GM21367 (cell line): ENCODE results near the gene SLC45A3.
"Not testable (repeated sequence)": the region's sequence is repeated elsewhere in the genome, so short reads cannot be mapped to it uniquely, and the experiment has no call there.

Experiments
- ATAC-seq: cut with Tn5 transposase; IDR thresholded peaks from one replicate; pipeline ENCODE4 v1.9.1; 2021; ENCODE audit not compliant: unreplicated experiment

SLC45A3 gene, protein sequence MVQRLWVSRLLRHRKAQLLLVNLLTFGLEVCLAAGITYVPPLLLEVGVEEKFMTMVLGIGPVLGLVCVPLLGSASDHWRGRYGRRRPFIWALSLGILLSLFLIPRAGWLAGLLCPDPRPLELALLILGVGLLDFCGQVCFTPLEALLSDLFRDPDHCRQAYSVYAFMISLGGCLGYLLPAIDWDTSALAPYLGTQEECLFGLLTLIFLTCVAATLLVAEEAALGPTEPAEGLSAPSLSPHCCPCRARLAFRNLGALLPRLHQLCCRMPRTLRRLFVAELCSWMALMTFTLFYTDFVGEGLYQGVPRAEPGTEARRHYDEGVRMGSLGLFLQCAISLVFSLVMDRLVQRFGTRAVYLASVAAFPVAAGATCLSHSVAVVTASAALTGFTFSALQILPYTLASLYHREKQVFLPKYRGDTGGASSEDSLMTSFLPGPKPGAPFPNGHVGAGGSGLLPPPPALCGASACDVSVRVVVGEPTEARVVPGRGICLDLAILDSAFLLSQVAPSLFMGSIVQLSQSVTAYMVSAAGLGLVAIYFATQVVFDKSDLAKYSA

DNA sequence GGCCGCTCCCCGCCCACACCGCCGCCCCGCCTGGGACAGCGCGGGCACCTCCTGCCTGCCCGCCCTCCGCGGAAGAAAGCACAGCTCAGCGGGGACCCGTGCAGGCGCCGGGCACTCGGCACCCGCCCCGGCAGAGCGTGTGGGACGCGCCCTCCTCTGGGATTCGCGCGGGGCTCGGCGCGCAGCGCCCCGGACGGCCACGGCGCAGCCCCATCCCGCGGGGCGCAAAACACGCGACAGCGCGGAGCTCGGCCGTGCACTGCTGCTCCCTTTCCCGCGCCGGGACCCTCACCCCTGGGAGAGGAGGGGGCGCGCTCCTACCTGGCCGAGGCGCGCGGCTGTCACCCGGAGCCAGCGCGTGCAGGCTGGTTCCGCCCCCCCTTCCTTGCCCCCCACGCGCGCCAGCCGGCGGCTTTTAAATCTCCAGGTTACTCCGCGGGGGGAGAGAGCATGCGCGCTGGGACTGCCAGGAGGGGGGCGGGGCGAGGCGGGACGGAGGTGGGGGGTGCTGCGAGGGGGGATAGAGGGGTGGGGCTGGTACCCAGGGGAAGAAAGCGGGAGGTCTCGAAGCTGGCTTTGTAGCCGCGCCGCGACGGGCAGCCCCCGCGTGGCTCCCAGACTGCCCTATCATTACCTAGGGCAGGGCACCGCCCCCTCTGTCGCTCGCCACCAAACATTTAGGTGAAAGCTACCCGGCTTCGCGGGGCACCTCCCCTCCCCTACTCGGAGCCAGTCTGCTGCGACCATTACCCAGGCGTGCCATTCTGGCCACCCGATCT, at the start of gene SLC45A3:
Gene SLC45A3, minus strand, starts transcription at position 437 of the 779 bp plus-strand sequence. CDS start 15,853 bp downstream, outside the sequence.
- ATAC-seq: no peak

DNA sequence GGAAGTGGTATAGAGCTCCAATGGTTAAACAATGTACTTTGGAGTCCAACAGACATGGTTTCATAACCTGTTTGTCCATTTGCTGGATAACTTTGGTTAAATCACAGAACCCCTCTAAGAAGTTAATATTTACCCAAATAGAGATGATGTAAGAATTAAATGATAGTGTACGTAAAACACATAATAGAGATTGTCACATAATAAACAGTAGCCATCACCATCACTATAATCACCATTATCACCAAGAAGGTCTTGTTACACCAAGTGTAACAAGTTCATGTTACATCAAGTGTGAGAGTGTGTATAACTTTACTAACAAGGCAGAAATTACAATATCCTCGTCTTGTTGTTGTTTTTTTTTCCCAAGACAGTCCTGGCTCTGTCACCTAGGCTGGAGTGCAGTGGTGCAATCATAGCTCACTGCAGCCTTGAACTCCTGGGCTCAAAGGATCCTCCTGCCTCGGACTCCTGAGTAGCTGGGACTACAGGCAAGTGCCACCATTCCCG, 46.4 kb upstream of the SLC45A3 start:
- ATAC-seq: no peak

DNA sequence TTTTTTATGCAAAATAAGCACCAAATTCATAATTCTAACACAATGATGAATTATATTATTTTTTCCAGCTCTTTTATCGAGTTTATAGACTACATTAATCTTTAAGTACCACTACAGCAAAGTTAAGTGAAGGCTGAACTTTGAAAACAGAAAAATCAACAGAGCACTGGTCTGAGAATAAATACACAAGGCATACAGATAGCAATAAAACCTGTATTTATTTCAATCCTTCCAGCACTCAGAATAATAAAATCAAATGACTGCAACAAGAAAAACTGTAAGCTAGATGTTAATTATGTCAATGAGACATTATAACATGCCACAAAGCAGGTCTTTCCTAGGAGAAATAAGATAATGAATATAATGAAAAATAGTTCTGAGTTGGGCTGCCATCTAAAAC, 45.2 kb upstream of the SLC45A3 start:
- no peak for ATAC-seq

DNA sequence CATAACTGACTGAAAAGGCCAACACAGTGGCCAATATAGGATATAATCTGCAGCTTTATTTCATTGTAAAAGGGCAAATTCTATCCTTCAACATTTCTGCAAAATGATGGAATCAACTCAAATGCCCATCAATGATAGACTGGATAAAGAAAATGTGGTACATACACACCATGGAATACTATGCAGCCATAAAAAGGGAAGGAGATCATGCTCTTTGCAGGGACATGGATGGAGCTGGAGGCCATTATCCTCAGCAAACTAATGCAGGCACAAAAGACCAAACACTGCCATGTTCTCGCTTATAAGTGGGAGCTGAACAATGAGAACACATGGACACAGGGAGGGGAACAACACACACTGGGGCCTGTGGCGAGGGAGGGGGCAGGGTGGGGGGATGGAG, 40.4 kb upstream of the SLC45A3 start:
- ATAC-seq: not testable (repeated sequence)

DNA sequence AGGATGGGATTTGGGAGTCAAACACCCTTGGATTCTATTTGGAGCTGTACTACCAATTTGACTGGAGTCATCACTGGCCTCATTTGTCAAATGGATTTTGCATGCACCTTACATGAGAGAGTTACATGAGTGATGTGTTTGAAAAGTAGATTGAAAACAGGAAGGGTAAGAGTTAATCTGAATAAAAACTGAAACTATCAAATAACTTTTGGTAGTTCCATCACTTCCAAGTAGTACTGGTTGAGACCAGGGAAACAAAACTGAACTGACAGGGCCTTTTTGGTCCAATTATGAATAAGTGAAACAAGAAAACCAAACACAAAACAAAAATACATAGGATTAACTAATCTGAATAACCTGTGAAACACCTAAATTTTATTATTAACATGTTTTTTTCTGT, 39.5 kb upstream of the SLC45A3 start:
- ATAC-seq: no peak

DNA sequence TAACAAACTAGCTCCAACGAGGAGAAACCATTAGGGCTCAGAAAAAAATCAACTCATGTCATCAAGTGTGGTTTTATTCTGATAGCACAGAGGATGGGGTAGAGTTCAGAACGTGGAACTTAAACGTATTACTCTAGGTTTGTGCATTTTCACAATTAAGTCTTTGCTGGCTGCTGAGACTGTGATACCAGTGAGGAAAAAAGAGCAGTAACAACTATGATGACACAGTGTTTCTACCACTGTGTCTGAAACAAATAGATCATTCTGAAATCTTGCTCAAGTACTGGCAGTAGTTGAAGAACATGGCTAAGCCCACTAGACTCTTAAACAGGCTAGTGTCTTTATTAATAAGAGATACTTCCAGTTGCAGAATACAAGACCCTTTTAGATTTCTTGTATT, 38.7 kb upstream of the SLC45A3 start:
- ATAC-seq: no peak

DNA sequence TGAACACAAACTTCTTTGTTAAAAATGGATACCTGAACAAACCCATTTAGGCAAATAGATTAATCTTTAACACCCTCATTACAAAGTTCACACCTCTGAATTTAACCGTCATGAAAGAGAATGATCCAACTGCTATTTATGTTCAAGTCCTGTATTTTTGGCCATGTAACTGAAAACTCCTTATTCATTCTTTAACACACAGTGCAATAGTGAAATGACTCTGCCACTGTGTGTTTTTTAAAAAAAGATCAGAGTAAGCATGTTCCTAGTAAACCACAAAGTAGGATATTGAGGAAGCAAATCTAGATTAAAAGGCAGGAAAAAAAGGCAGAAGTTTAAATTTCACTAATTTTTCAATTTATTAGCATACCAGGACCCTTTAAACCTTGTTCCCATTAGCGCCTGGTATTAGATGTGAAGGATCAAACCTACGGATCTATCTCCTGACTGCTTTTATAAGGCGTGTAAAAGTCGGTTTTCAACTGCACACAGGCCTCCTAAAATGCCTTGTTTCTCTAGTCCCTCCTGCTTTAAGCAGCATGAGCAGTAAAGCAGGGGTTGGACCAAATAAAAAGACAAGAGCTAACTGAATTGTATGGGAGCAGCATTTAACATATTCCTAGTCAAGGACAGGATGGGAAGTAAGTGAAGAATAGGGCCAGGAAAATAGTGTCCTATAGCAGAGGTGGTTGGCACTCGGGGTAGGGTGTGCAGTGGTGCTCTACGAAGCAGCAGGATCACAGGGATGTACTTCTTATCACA, 36.2 kb upstream of the SLC45A3 start:
- no peak for ATAC-seq

DNA sequence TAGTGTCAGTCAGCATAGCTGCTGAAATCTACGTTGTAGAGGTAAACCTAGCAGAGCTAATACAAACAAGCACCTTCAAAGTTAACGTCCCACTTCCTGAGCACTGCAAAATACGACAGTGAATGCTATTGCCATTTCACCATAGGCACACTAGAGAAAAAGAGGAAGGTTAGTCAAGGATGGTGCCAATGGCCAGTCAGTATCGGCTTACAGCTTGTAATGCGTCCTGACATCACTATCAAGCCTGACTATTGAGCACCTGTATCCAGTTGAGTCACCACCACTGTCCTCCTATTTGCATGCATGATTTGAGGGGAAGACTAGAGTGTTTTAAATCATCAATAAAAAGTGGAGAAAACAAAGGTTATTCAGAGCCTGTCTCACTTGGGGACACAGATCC, 35.3 kb upstream of the SLC45A3 start:
- no peak for ATAC-seq

DNA sequence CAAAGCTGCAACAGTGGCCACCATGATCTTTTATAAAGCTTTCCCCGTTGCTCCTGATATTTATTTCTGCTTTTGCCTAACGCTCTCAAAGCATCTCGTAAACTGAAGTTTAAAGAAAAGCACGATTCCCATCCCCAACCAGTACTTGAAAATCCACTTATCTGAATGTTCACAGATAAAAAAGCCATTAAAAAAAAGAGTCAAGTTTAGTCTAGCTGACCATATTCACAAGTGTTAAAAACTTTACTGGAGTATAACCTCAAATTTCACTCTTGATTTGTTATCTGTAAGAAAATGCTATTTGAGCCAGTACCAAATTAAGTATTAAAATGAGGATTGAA, 34.6 kb upstream of the SLC45A3 start:
- no peak for ATAC-seq

DNA sequence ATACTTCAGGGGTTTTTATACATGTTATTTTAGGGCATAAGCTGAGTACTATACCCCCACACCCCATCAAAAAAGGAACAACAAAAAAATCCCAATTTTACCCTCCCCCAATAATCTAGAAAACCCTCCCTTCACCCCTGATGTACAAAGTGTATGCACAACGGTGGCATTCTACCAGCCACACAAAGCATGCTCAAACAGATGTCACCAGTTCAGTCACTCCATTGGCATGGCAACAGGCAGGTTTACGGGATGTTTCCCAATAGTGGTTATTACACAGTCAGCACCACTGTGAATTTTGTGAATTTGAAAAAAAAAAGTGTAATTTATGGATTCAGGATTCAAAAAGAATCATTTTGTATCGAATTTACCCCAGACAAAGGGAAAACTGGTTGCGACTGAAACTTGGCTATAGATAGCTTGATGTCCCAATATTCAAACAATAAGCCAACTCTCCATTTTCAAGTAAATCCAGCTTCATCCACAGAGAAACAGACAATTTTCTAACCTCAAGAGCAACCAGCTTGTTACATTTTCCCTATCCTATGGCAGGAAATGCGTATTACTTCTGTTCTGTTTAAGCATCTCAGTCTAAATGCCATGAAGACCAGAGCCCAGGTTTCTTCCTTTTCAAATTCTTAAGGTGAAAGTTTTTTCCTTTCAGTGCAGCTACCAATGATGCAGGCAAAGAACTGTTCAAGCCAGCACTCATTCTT, 34.0 kb upstream of the SLC45A3 start:
- no peak for ATAC-seq

DNA sequence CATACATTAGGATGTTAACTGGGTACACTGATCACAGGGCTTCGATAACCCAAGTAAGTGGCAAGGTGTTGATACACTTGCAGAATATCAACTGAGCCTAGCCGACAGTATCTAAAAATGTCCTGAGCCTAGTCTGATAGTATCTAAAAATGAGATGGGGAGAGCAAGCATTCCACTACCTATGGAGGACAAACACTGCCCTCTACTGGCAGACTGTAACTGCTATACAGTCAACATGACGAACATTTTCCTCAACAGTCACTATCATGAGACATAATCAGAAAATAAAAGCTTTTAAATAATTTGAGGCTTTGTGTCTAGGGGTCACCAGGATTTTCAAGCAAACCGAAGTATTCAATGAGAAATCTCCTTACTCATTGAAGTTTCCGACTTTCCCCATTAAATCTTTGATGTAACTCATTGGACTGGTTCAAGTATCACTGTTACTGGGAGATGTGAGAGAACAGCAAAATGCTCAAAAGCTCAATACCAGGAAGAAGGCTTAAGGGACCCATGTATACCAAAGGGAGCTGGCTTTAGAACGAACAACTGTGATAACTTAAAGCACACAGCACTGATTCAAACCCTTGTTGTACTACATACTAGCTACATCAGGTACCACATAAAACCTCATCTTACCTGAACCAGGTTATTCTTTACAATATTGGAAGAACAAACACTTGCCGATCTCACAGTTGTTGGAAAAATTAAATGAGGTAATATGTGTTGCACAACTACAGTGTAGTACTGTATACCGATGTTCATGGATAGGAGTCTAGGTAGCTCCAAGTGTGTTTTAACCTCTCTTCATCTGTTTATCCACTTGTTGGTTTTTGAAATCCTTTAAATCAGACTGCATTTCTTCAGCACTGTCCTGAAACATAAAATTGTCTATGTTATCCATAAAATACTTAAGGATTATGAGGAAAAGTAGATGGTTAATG, 31.1 kb upstream of the SLC45A3 start:
- no peak for ATAC-seq

DNA sequence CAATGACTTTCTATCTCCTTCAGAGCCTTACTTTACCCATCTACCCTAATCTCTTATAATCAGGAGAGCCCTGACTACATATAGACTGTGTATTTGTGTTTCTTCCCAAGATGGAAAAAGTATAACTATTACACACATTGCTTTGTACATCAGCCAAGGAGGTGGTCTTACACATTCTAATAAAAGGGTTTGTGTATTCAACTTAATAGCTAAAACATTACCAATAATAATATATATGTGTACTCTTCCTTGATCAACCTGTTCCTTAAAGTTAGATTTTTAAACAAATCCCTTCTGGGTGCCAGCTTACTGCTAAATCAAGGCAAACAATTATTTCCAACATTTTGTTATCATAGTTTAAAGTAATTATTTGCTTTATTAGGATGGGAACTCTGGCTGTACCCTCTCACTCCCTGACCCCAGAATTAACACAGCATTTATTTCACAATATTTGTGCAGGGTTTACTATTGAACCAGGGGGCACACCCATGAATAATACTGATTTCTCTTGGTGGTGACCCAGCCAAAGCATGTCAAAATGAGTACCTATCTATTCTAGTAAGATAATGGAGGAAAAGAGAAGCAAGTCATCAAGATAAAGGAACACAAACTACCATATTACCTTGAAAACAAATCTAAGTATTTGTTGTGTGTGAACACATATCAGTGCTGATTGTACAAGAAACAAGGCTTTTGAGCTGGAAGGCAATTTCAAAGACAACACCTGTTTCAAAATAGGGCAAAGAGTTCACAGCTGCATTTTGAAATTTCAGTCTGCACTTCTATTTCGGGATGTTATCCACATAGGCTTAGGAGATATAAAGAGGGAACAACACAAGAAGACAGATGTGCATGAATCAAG, 30.1 kb upstream of the SLC45A3 start:
- ATAC-seq: no peak

DNA sequence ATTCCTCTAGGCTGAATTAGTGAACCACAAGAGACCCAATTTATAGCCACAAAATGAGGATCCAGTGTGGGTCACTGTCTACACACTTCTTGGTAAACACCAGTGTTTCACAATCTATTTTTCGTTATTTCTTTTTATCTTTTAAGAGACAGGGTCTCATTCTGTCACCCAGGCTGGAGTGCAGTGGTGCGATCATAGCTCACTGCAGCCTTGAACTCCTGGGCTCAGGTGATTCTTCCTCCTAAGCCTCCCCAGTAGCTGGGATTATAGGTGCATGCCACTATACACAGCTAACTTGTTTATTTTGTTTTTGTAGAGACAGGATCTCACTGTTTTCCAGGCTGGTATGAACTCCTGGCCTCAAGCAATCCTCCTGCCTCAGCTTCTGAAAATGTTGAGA, 29.3 kb upstream of the SLC45A3 start:
- no peak for ATAC-seq

DNA sequence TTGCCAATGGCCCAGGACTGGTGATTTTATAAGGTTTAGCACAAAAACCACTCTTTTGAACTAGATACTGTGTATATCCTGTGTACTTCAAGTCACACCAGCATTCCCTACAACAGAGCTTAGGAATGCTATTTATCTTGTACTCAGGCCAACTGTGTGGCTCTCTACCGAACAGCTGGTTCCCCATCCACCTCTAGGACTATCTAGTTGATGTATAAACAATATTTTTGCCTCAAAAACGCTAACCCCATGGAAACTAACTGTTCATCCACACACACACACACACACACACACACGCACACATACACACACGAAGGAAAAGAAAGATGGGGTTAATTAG, 28.7 kb upstream of the SLC45A3 start:
- ATAC-seq: no peak

DNA sequence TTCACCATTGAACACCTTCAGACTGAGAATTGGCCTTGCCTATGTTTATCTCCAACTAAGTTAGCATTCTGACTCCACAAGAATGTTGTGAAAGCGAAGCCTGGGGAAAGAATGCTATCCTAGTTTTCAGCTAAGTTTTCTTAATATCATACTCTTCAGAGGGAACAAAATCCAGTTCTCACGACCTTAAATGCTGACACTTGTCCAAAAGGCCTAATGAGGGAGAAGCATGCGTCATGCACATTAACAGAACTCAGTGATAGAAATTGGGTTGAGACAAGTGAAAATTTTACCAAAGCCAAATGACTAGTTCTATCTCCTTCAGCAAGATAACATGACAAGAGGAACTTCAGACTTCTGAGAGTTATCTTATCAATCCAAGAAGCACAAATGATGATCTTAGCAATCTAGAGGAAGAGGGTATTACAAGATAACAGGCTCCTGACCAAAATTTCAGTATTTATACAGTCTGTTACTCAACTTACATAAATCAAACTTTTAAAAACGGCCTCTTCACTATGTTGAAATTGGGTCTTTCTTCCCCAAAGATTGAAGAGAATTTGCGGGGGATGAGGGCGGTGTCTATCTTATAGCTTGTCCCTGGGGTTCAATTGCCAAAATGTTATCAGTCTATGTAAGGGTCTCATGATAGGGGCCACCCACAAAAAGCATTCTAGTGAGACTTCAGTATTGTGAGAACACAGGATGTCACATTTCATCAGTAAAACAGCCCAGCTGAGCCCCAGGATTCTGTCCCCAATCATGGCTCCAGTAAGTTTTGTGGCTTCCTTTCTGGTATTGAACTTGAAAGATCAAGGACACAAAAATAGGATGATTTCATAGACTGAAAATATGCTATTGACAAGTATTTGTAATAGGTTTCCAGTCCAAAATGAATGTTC, 26.5 kb upstream of the SLC45A3 start:
- no peak for ATAC-seq

DNA sequence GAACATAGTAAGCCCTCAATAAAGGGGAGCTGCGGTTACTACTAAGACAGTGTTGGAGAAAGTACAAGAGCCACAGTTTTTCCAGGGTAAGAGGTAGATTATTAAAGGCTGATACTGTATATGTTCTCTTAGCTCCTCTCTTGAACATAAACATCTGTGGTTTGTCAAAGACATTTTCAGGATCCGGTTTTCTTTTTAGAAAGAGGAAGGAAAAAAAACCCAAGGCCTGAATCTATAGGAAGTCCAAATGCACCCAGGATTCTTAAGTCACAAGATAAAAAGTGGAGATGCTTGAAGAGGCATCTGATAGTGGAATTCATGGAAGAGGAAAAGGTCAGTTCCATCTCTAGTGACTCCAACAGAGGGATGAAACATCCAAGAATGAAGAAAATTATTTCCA, 24.6 kb upstream of the SLC45A3 start:
- ATAC-seq: no peak

DNA sequence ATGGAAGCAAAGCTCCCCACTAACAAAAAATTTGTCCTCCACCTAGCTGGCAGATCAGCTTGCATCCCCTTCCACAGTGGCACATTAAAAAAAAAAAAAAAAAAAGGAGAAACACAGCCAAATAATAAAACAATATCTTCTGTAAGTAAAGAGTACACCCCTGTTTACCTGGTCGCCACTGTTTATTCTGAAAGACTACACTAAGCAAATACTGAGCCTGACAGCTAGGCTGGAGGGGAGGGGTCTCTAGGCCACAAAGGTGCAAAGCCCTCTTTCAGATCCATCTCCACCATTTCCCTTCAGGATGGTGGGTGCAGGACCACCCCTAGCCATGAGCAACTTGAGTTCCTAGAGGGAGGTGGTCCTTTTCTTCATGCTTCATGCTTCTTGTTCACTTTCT, 22.8 kb upstream of the SLC45A3 start:
- no peak for ATAC-seq

DNA sequence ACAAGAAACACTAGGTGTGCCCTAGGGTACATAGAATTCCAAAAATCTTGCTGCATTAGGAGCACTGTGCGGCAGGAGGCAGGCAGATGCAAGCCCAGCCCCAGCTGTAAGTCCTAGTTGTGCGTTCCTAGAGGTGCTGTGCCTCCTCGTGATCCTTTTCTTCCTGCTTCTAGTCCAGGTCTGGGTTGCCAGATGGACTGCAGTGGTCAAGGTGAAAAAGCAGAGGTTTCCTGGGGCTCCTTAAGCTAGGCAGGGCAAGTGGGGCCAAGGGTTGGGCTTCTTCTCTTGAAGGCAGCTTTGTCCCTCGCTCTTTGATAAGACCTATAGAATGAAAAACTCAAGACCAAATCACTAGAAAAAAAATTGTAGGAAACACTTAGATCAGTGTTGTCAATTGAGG, 21.6 kb upstream of the SLC45A3 start:
- ATAC-seq: no peak
